ENCODE measurements around the gene UGT1A10. TPM values are rescaled to one million over a fixed set of nuclear protein-coding genes. Genes with fewer than 3 reads are reported as not detected.
A peak's percentile ranks its signal among the peaks of the same experiment; 100 is the strongest.

Gene UGT1A10
- total RNA-seq, 1 experiment from 2014 or later = not detected

DNA sequence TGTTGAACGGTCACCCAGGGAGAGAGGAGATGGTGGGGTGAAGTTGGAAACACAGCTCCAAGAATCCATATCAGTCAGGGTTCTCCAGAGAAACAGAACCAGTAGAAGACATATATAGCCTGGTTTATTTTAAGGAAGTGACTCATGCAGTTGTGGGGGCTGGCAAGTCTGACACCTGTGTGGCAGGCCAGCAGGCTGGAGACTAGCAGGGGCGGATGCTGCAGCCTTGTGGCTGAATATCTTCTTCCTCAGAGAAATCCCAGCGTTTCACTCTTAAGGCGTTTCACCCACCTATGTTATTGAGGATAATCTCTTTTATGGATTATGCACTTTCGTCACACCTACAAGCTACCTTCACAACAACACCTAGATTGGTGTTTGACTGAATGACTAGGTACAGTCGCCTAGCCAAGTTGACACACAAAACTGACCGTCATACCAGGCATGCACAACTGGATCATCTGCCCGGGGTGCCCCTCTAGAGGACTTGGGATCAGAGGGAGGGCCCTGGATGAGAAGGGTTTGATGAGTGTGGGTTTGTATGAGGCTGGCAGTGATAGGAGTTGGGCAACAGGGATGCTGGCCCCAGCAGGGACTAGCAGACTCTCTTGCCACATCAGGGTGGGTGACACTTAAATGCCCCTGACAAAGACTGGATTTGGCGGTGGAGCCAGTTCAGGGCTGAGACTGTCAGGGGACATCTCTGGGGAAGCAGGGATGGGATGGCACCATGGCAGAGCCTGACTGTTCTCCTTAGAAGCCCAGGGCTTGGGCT is 165.3 kb downstream of the UGT1A10 start:
- peak; percentile 67 for DNase-seq (ENCODE audit: low read depth)

DNA sequence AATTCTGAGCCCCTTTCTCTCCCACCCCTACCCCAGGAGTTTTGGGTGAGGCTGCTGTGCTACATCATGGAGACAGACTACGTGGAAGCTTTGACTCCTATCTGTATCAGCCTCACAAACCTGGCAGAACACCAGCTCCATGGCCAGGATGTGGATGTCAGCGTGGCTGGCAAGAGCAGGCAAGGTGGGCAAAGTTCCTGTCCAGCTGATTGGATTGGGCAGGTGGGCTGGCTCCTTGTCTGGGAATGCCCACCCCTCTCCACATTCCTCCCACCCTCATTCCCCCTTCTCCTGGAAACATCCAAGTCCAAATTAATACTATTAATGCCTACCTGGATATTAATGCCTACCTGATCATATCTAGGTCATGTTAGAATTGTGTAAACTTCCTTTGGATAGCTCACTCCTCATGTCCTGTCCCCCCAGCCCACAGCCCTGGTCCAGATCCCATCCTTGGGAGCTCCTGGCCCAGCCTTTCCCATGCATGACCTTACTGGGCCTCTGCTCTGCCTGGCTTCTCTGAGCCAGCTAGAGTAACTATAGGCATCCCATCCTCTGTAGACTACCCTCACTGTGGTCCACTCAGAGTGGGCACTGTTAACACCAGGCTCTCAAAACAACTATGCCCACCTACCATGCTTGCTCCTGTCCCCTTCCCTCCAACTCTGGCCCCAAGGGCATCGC is 166.0 kb downstream of the UGT1A10 start:
- DNase-seq (ENCODE audit: low read depth) = no peak

DNA sequence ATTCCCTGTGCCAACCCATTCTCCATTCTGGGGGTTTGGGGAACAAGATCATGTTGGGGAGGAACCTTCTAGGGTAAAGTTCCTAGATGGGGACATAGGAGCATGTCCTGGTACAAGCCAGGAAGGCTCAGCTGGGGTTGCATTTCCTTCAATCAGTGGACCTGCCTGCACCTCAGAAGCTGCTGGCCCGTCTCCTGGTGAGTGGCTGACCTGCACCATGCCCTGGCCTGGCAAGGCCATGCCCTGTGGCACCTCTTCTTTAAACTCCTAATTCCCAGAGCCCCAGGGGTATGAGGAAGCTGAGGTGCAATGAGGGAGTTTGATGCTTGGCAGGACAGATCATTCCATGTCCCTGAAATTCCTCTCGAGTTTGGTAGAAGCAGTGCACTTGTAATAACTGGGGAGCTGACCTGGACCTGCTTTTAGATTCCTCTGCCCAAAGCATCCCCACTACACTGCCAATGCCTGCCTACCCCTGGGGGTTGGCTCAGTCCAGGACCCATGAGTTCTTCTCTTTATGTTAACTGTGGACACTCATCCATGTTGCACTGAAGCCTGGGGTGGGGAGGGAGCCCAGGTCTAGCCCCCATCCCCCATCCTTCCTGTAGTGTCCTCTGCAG is 167.2 kb downstream of the UGT1A10 start:
- DNase-seq (ENCODE audit: low read depth) = no peak

DNA sequence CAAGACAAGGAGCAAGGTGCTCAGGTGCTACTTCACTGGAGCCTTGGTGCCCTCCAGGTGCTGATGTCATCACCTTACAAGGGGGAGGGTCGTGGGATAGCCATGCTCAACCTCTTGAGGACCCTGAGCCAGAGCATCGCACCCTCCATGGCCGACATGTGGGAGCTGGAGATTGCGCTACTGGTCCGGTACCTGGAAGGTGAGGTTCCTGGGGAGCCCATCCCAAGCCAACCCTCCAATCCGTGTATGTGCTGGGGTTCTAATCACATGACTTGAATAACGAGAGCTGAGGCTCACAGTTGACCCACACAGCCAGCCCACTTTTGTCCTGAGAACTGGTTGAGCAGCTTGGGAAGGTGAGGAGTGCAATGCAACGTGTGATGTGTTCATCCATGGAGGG is 167.7 kb downstream of the UGT1A10 start:
- DNase-seq (ENCODE audit: low read depth) = no peak

DNA sequence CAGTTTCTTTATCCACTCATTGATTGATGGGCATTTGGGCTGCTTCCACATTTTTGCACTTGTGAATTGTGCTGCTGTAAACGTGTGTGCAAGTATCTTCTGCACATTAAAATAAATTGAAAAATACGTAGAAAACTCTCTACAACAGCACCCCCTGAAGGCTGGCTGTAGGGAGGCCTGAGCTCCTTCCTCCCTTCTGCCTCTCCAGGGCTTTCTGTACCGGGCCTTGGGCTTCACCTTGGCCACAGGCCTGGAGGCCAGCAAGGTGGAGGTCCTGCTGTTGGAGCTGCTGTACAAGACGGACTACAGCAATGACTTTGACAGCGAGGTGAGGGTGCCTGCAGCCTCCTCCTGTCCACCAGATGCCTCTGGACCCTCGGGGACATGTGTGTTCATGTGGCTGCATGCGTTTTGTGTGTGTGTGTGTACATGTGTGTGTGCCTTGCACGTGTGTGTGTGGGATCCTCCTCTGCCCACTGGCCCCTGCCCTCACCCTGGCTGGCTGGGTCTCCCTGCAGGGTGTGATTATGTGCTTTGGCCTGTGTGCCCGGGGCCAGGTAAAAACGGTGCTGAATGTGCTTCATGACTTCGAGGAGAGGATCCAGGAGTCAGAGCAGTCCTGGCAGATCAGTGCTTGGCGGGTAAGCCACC is 171.1 kb downstream of the UGT1A10 start:
- no peak for DNase-seq (ENCODE audit: low read depth)

DNA sequence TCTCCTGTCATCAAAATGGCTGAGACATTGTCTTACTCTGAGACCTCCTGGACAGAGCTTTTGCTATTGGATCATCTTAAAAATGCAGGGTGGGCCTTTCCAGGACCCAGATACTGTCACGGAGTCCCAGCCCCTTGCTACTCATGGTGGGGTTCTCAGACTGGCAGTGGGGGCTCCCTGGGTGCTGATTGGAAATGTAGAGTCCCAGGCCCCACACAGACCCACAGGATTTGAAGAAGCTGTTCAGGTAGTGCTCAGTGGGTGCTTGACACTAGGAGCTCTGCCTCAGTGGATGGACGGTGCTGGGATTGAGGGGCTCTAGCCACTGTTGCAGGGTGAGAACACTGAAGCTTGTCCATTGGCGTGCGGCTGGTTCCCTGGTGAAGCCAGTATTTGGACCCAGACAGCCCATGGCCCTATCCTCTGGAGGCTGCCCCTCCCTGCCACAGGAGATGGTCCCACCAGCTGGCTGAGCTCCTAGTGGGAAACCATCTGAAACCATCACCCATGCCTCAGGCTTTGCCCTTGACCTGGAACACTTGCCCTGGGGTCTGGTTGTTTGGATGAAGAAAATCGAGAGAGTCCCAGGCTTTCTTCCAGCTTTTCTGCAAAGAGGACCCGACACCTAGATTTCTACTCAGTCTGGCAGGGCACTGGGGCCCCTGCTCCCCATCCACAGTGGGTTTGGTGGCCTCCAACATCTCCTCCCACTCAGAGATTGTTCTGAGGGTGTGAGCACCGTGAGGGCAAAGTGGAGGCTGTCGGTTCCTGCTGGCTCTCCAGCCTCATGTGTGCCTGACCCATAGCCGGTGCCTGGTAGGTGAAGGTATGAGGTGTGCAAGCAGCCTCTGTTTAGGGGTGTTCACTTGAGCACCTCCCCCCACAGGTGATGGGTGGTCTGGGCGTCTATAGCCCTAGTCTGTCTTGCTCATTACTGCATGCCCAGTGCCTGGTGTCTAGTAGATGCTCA is 172.0 kb downstream of the UGT1A10 start:
- DNase-seq (ENCODE audit: low read depth) = no peak

DNA sequence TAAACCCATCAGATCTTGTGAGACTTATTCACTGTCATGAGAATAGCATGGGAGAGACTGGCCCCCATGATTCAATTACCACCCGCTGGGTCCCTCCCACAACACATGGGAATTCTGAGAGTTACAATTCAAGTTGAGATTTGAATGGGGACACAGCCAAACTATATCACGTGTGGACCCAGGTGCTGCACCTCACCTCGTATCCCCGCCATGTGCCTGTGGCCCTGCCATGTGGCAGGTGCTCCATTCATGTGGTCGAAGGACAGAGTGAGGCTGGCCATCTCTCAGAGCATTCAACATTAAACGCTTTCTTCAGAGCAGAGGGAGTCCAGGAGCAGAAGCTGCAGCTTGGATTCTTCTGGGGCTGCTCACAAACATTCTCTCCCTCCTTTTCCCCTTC is 174.1 kb downstream of the UGT1A10 start:
- no peak for DNase-seq (ENCODE audit: low read depth)

DNA sequence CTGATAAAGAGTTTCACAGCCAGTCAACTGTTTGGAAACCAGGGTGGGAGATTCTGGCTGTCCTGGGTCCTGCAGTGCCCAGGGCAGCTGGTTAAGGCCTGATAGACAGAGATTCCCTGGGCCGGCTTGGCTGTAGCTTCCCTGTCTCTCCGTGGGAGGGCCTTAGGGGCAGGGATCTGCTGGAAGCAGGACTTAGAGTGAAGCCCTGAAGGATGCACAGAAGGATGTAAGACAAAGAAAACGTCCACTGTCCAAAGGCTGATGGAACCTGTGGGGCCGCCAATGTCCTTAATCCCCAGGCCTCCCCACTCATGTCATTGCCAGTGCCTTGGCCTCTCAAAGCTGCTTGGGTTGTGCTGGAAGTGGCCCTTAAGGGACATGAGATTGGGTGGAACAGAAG is 174.8 kb downstream of the UGT1A10 start:
- DNase-seq (ENCODE audit: low read depth) = no peak

DNA sequence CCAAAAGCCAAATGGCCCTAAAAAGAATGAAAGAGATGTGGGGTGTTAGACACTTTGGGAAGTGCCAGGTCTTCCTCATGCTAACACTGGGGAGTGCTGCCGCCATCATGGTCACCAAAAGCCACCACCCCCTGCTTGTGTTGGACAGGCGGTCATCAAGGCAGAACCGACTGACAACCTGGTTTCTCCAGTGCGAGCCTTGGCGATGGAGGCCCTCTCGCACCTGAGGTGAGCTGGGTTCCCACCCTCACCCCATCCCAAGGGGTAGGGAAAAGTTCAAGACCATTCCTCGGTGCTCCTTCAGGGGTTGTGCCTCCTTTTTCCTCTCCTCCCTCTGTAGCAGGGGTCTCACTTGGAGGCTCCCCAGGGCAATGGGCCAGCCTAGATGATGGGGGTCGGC is 175.5 kb downstream of the UGT1A10 start:
- no peak for DNase-seq (ENCODE audit: low read depth)

DNA sequence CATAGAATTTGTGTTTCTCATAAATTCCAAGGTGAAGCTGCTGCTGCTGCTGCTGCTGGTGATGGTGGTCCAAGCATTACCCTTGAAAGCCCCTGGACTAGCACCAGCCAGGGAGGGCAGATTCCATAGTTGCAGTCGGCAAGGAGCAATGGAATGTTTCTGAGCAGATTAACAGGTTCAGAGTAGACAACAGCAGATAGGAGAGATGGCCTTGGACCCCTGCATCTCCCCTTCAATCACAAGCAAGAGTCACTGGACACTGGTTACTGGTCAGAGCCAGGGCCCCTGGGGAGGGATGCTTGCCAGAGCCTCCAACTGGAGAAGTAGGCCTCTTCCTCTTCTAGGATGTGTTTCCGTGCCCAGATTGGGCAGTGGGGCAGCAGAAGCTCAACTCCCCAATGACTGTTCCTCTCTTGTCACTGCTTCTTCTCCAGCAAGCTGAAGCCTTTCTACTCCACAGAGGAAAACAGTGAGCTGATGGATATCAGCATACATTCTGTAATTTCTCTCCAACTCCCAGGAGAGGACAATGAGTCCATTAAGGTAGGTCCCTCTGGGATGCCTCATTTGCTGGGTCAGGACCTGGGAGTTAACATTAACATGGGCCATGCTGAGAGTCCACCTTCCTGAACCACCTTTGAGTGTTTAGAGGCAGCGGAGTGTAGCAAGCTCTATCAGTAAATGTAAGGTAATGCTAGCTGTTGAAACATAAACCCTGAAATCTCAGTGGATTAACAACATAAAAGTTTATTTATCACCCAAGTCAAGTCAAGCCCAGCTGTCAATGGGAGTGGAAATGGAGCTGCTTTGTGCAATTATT is 177.2 kb downstream of the UGT1A10 start:
- no peak for DNase-seq (ENCODE audit: low read depth)

DNA sequence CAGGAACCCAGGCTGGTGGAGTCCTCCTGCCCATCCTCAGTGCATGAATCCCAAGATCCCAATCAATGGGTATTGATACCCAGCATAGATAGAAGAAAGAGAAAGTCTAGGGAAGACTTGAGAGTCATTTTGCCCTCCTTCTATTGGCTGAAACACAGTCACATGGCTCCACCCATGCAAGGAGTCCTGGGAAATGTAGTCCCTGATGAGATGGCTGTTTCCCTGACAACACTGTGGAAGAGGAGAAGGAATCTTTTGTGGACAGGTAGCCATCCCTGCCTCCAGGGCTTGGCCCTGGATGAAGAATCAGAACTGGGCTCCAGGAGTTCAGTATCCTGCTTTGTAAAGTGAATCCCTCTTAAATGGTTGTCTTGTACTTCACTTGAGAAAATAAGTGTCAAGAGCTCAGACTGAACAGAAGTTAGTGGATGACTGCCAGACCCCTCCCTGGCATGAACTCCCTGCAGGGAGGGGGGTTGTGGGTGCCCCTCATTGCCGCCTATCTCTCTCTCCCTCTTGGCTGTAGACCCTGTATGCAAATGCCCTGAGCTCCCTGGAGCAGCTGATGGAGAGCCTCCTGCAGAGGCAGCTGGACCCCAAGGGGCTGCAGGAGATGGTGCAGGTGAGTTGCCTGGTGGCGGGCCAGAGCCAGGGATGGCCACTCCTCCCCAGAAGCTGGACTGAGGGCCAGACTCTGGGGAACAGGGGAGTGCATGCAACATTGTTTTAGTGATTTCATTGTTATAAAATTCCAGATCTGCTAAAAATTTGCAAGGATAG is 178.0 kb downstream of the UGT1A10 start:
- peak; percentile 23 for DNase-seq (ENCODE audit: low read depth)

DNA sequence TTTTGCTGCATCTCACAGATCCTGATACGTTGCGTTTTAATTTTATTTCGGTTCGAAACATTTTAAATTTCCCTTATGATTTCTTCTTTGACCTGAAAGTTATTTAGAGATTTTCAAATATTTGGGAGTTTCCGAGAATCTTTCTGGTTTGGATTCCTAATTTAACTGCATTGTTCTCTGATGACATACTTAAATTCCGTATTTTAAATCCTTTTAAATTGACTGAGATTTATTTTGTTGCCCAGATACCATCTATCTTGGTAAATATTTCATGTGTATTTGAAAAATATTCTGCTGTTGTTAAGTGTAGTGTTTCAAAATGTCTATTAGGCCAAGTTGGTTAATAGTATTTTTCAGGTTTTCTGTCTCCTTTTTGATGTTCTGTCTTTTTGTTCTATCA is 179.6 kb downstream of the UGT1A10 start:
- no peak for DNase-seq (ENCODE audit: low read depth)

DNA sequence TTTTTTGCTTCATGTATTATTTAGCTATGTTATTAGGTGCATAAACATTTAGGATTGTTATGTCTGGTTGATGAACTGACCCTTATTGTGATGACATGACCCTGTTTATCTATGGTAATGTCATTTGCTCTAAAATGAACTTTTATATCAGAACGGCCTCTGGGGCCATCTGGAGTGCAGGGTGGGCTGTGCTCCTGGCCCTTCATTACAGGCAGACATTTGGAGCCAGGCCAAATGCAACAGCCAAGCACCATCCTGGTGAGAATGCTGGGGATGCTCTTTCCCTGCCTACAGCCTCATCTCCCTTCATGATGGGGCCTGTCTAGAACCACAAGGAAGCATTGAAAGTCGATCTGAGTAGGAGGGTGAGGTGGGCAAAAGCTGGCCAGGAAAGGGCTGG is 180.1 kb downstream of the UGT1A10 start:
- DNase-seq (ENCODE audit: low read depth) = no peak

DNA sequence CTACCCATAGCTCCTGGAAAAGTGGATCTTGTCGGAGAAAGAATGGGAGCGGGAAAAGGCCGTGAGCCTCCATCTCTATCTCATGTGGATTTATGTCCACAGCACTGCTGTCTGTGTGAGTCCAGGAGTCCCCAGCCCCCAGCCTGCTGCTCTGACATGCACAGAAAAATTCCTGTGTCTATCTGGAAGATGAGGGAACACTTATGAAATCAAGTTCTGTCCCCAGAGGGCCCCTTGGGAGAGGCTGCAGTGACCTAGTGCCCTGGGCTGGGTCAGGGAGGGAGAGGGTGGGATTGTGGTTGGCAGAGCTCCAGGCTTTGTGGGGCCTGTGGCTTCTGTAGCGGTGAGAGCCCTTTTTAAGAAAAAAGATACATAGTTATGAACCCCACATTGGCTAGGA is 180.5 kb downstream of the UGT1A10 start:
- DNase-seq (ENCODE audit: low read depth) = no peak

DNA sequence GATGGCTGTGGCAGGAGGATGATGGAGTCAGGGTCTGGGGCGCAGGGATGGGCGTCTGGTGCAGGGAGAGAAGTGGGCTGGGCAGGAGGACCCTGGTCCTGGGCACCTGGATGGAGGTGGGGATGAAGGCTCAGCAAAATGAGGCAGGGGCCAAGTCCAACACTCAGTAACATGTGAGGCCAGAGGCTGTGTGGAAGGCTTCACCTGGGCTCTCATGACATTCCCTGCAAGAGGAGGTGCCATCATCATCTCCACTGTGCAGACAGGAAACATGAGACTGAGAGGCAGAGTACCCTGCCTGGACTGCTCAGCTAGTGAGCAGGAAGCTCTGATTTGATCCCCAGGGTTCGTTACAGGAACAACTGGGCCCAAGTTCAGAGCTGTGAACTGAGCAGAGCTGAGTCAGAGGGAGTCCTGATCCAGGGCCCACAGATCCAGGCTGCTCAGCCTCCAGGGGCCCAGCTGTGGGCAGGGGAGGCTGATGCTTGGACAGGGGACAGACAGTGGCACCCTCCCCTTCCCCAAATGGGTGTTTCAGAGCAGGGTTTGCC is 181.2 kb downstream of the UGT1A10 start:
- DNase-seq (ENCODE audit: low read depth) = no peak

DNA sequence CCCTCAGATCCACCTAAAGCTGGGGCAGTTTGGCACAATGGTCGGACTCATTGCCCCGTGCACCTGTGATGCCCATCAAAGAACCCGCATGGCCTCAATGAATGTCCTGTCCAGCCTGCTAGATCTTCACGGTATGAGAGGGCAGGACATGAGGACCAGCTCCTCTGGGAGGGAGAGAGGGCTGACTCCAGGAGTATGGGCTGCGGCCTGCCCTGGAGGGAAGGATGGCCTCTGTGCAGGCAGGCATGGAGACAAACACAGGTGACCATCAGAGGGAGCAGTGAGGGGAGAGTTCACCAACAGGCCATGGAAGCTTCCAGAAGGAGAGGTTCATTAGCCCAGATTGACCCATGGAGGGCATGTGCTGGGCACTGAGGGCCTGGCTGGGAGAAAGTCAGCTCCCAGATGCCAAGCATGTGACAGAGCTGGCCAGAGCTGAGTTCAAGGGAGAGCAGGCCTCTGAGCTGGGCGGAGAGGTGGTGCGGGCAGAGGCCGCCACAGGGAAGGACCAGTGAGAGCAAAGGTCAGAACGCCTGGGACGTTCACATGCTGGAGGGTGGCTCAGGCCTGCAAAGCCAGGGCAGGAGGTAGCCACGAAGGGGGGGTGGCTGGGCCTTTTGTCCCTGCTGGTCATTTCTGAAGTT is 181.9 kb downstream of the UGT1A10 start:
- no peak for DNase-seq (ENCODE audit: low read depth)

DNA sequence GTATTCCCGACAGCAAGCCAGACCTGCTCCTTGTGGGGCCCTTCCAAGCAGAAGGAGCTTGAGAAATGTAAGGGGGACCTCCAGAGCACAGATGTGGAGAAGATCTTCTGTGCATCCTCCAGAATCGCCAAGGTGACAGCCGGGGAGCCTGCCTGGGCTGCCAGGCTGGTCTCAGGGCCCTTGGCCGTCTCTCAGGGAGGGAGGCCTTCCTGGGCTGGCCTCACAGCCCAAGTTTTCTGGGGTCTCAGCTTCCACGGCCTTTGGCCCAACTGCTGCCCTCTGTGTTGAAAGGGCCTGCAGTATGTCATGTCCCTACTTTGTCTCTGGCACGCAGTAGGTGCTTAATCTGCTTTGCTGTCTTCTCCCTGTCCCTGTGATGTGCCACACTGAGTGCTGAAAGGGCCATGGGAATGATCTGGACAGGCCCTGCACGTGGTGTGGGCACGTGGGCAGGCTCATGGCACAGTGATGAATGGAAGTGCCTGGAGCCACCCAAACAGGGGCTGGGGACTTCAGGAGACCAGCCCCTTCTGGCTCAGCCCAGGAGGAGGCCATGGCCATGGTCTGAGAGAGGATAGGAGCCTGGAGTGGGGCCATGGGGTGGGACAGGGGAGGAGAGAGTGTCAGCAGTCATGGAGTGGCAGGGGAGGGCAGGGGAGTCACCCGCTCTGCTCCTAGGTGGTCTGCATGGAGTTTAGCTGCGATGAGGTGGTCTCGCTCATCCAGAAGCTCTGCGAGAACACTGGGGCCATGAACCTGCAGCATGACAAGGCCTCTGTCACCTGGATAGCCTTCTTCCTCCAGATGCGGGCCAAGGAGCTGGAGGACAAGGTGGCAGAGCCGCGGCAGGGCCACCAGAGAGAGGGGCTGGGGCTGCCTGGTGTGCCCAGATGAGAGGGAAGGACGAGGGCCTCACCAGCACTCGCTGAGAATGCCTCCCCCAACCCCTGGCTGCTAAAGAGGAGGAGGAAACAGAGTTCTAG is 182.7 kb downstream of the UGT1A10 start:
- DNase-seq (ENCODE audit: low read depth) = no peak

All from HT1080 (cell line).